Endodermal cell (in vitro differentiated cells): ENCODE data around the gene VRK2. TPM values are rescaled to one million over a fixed set of nuclear protein-coding genes. Genes with fewer than 3 reads are reported as not detected.

Source experiments
- DNase-seq: peaks from one replicate; pipeline ENCODE4 v3.0.0-alpha.2; 2017
- H3K27ac ChIP-seq: 2 replicates; pipeline ENCODE4 v1.5.1; 2013; ENCODE audit warnings: mild to moderate bottlenecking, low read depth, low read length, moderate library complexity
- H3K27me3 ChIP-seq: 2 replicates; pipeline ENCODE4 v1.6.1; 2013; ENCODE audit warnings: mild to moderate bottlenecking, low read length, moderate library complexity; ENCODE audit not compliant: insufficient read depth, control insufficient read depth, poor library complexity, severe bottlenecking
- H3K36me3 ChIP-seq: 2 replicates; pipeline ENCODE4 v1.7.0; 2013; ENCODE audit warnings: mild to moderate bottlenecking, low read length, moderate library complexity; ENCODE audit not compliant: control insufficient read depth, insufficient read depth
- H3K4me1 ChIP-seq: one replicate; pipeline ENCODE4 v1.7.0; 2013; ENCODE audit warnings: low read length; ENCODE audit not compliant: control insufficient read depth, insufficient read depth
- H3K4me3 ChIP-seq: 2 replicates; pipeline ENCODE4 v1.5.1; 2013; ENCODE audit warnings: mild to moderate bottlenecking, low read length, moderate library complexity
- H3K9ac ChIP-seq: 2 replicates; pipeline ENCODE4 v1.6.1; 2013; ENCODE audit warnings: mild to moderate bottlenecking, low read length, moderate library complexity; ENCODE audit not compliant: poor library complexity, severe bottlenecking; ENCODE audit errors: extremely low read depth
- H3K9me3 ChIP-seq: 2 replicates; pipeline ENCODE4 v1.6.1; 2013; ENCODE audit warnings: mild to moderate bottlenecking, low read length, moderate library complexity; ENCODE audit not compliant: control insufficient read depth
- H3K27ac Mint-ChIP-seq: 2 replicates; pipeline ENCODE4 v1.8.0; 2020; ENCODE audit warnings: mixed read lengths
- H3K27me3 Mint-ChIP-seq: 2 replicates; pipeline ENCODE4 v1.8.0; 2021; ENCODE audit warnings: mild to moderate bottlenecking, mixed read lengths; ENCODE audit not compliant: insufficient read depth
- H3K36me3 Mint-ChIP-seq: 2 replicates; pipeline ENCODE4 v1.8.0; 2020; ENCODE audit warnings: low read depth, mixed read lengths
- H3K4me1 Mint-ChIP-seq: 2 replicates; pipeline ENCODE4 v1.8.0; 2020; ENCODE audit warnings: mixed read lengths
- H3K4me3 Mint-ChIP-seq: 2 replicates; pipeline ENCODE4 v1.8.0; 2020; ENCODE audit warnings: mild to moderate bottlenecking, moderate library complexity, mixed read lengths
- H3K9me3 Mint-ChIP-seq: 2 replicates; pipeline ENCODE4 v1.8.0; 2020; ENCODE audit warnings: mild to moderate bottlenecking, mixed read lengths
- CTCF ChIP-seq: fragments of 200-600 bp; sonication (generic); conservative IDR thresholded peaks from 2 replicates; pipeline ENCODE4 v1.5.0; 2021; ENCODE audit warnings: antibody characterized with exemption, mild to moderate bottlenecking
- WGBS, 2 experiments: methylation state at CpG; one replicate each; pipeline versions ENCODE4 v1.1.5 to v1.1.7; 2013; ENCODE audit warnings: missing lambda C conversion rate in 2 of 2, mixed read lengths in 1 of 2; ENCODE audit not compliant: insufficient coverage in 1 of 2, insufficient read length in 1 of 2; 5-methylcytosine and 5-hydroxymethylcytosine counted together
- total RNA-seq, 2 donors: library from RNA; stranded (reverse); fragmentation: NEBNext Ultra II Directional in 1 of 2; extraction: Animal tissue kit (Norgen Biotek cat#: 25700) in 1 of 2; gene quantifications; 2 replicates in 1 of 2; 3 replicates in 1 of 2; pipeline ENCODE4 v1.2.1, GENCODE V29; 2021

The VRK2 gene
- total RNA-seq, 2 donors from 2014 or later: 27.3 to 33.3 TPM

DNA sequence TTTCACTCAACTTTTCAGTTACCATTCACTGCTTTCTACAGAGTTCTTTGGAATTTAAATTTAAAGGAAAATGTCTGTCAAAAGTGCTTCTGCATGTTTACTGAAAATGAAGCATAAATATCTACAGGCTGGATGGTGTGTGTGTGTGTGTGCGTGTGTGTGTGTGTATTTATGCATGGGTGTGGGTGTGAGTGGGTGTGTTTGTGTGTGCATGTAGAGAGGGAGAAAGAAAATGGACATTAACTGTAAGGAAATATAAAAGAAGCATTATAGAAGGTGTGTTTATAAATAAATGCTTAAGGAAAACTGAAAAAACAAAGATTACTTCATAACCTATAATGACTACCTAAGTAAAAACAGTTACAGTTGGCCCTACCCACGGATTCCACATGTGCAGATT, 151.3 kb downstream of the VRK2 start:
- Mint-ChIP-seq H3K36me3 (peaks cover 20% of the 10 kb centered on the region), H3K4me3 (no peak overlapping the region), H3K27ac (no peak overlapping the region), H3K27me3 (no peaks in the 10 kb centered on the region), H3K9me3 (no peaks in the 10 kb centered on the region), H3K4me1 (no peaks in the 10 kb centered on the region)
- no peaks in the 10 kb centered on the region for H3K4me1 ChIP-seq
- DNase-seq: no peak
- H3K27me3 ChIP-seq: no peaks in the 10 kb centered on the region
- no peak overlapping the region for H3K27ac ChIP-seq
- H3K36me3 ChIP-seq: peaks cover 51% of the 10 kb centered on the region
- no peaks in the 10 kb centered on the region for H3K9me3 ChIP-seq
- 83 to 93% methylated on average over 1 to 2 of the region's 2 CpGs for WGBS, 2 experiments
- no peak for TF ChIP-seq CTCF
- no peak overlapping the region for H3K4me3 ChIP-seq
- no peak overlapping the region for H3K9ac ChIP-seq

- WGBS, 2 experiments: 97% methylated on average over 1 of the region's 1 CpG; no CpG with 5 or more reads in 1 of the 2 experiments
- Histone ChIP-seq H3K36me3 (peaks cover 61% of the 10 kb centered on the region), H3K27ac (no peak overlapping the region), H3K9ac (no peak overlapping the region), H3K4me3 (no peak overlapping the region), H3K27me3 (no peaks in the 10 kb centered on the region), H3K9me3 (no peaks in the 10 kb centered on the region), H3K4me1 (no peaks in the 10 kb centered on the region)
- Mint-ChIP-seq H3K36me3 (peaks cover 23% of the 10 kb centered on the region), H3K4me3 (no peak overlapping the region), H3K27ac (no peak overlapping the region), H3K9me3 (no peaks in the 10 kb centered on the region), H3K4me1 (peaks cover 6% of the 10 kb centered on the region), H3K27me3 (no peaks in the 10 kb centered on the region)
- TF ChIP-seq CTCF: no peak
- no peak for DNase-seq
These were observed 155.8 kb downstream of the VRK2 start for GRCh38 chr2:58202404-58202803.

- Mint-ChIP-seq H3K36me3 (peaks cover 22% of the 10 kb centered on the region), H3K4me1 (peaks cover 11% of the 10 kb centered on the region), H3K27me3 (no peaks in the 10 kb centered on the region), H3K27ac (no peak overlapping the region), H3K9me3 (no peaks in the 10 kb centered on the region), H3K4me3 (no peak overlapping the region)
- no peak for TF ChIP-seq CTCF
- Histone ChIP-seq H3K27me3 (no peaks in the 10 kb centered on the region), H3K9me3 (no peaks in the 10 kb centered on the region), H3K27ac (no peak overlapping the region), H3K4me1 (no peaks in the 10 kb centered on the region), H3K36me3 (peaks cover 55% of the 10 kb centered on the region), H3K9ac (no peak overlapping the region), H3K4me3 (no peak overlapping the region)
- DNase-seq: no peak
These were observed 156.4 kb downstream of the VRK2 start for GRCh38 chr2:58203018-58203417.
